RWPE1 (cell line): ENCODE measurements around the gene BRD4.

Source experiments
- CTCF ChIA-PET: fragments of 350-600 bp; sonication (Branson Sonifier 250); formaldehyde crosslinking; extraction: SDS; loops from one replicate; lab custom pipeline; 2021; lab: Yijun Ruan, JAX
- POLR2A ChIA-PET: fragments of 400-600 bp; formaldehyde crosslinking; extraction: SDS; loops from one replicate; lab custom pipeline; 2020; ENCODE audit warnings: antibody characterized with exemption; ENCODE audit not compliant: low non-redundant PET; lab: Yijun Ruan, JAX
- DNase-seq: peaks from one replicate; pipeline ENCODE4 v3.0.0; 2012; ENCODE audit warnings: low spot score
- H3K27ac ChIP-seq: fragments of 450-650 bp; 2 replicates; pipeline ENCODE4 v1.5.1; 2017
- CTCF ChIP-seq: fragments of 450-650 bp; conservative IDR thresholded peaks from 2 replicates; pipeline ENCODE4 v1.5.1; 2017; ENCODE audit warnings: low read depth, mild to moderate bottlenecking

Gene BRD4

DNA sequence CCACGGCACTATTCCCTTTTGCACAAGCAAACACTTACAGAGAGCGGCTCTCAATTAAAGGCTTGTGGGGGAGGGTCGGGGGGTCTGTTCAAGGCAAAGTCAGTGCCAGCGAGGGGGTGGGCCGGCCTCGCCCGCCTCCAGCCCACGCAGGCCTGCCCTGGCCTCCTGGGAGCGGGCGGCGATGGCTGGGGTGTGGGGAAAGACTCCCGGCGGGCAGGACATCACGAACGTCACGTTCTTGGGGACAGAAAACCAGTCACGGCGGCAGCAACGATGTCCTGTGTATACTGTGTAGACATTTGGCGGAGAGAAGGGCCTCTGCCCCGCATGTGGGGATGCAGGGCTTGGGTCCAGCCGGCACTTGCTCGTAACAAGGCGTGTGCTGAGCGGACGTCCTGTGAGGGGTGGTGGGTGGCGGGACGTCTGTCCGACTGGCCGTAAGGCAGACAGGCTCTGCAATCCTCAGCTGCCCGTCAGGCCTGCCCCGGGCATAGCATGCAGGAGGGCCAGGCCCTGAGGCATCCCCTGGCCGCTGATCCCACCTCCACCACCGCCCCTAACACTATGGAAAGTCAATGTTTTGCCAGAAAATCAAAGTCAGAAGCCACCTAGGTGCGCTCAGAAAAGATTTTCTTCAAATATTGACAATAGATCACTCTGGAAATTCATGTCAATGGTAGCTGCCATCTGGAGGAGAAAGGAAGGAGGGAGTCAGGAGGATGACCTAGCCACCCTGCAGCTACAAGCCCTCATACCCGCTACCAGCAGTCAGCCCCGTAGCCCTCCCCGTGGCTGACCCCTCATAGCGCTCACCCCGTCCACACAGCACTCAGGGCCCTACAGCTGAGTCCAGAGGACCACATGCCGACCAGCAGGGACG is 94.3 kb downstream of the BRD4 start:
- POLR2A ChIA-PET, result no interaction called here
- H3K27ac ChIP-seq, result peak overlapping the region; percentile 18
- DNase-seq, result no peak
- CTCF ChIA-PET, result no interaction called here
- TF ChIP-seq CTCF, result no peak

DNA sequence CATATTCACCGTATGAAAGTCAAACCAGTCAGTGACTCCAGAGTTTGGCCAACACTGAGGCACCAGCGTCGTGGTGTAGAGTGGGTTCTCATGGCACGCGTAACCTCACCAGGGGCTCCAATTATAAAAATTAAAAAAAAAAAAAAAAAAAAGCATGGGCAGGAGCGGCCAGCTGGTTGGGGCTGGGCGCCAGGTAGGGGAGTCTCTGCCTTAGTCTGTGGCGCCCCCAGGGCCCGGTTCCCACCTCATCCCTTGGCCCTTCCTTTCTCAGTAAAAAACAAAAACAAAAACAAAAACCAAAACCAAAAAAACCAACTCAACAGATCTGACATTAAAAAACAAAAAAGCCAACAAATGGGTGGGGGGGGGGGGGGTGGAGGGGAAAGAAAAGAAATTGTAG is 95.5 kb downstream of the BRD4 start:
- ChIA-PET CTCF (no interaction called here), POLR2A (no interaction called here)
- H3K27ac ChIP-seq, result peak overlapping the region; percentile 15; the same call in 1 of the 2 replicates
- DNase-seq, result no peak
- no peak for TF ChIP-seq CTCF

DNA sequence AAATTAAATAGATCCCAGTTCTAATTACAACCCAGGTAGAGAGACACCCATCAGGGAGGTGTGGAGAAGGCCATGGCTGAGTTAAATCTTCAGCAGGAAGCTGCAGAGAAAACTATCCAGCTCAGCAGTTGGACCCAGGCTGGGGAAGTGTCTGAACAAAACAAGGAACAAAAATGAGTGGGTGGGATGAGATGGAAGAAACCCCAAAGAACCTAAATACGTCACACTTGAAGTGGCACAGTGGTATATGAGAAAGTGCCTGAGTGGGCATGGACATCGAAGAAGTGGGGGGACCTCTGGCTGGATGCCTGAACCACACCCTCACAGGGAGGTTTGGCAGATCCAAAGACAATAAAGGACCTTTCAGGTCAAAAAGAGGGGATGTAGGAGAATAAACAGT is 96.6 kb downstream of the BRD4 start:
- CTCF ChIA-PET, result no interaction called here
- peak overlapping the region; percentile 15; the same call in 1 of the 2 replicates for H3K27ac ChIP-seq
- TF ChIP-seq CTCF, result no peak
- DNase-seq, result no peak
- POLR2A ChIA-PET, result no interaction called here

GRCh38 chr19:15234431-15235130 is 97.8 kb downstream of the BRD4 start:
- TF ChIP-seq CTCF, result no peak
- H3K27ac ChIP-seq, result 0 out of 2 replicates have a peak overlapping the region, but pooled peaks have one; percentile 7
- CTCF ChIA-PET, result interaction anchor here (0.6 to 1.1 kb wide), 4 partner anchors 17 to 68 kb away, joined by 3 to 5 read pairs (median 4); no protein-coding TSS in a partner anchor
- no peak for DNase-seq
- POLR2A ChIA-PET, result no interaction called here

GRCh38 chr19:15231271-15231670 is 101.1 kb downstream of the BRD4 start:
- POLR2A ChIA-PET, result interaction anchor here (0.6 kb wide), 1 partner anchor 18 kb away, joined by 3 read pairs; no protein-coding TSS in a partner anchor
- no peak overlapping the region for H3K27ac ChIP-seq
- no peak for TF ChIP-seq CTCF
- DNase-seq, result no peak
- CTCF ChIA-PET, result interaction anchor here (0.6 kb wide), 1 partner anchor 65 kb away, joined by 3 read pairs; no protein-coding TSS in a partner anchor

GRCh38 chr19:15227261-15227660 is 105.1 kb downstream of the BRD4 start:
- TF ChIP-seq CTCF, result no peak
- H3K27ac ChIP-seq, result no peak overlapping the region
- ChIA-PET POLR2A (no interaction called here), CTCF (no interaction called here)
- DNase-seq, result no peak
